GM12878 (cell line): ENCODE measurements around the gene TRUB2. TPM values are rescaled to one million over a fixed set of nuclear protein-coding genes. Genes with fewer than 3 reads are reported as not detected.

ENCODE experiments used
- BCLAF1 ChIP-seq: fragments of 450-650 bp; IDR thresholded peaks from 2 replicates; pipeline ENCODE4 v1.6.1; 2017; ENCODE audit warnings: antibody characterized with exemption, mild to moderate bottlenecking, moderate library complexity
- IKZF1 ChIP-seq: fragments of 450-650 bp; conservative IDR thresholded peaks from 2 replicates; pipeline ENCODE4 v1.6.1; 2017; ENCODE audit warnings: antibody characterized with exemption, mild to moderate bottlenecking
- MTA2 ChIP-seq: fragments of 450-650 bp; IDR thresholded peaks from 2 replicates; pipeline ENCODE4 v1.6.1; 2016; ENCODE audit warnings: low read depth, mild to moderate bottlenecking, moderate library complexity
- MXI1 ChIP-seq: fragments of 150-350 bp; IDR thresholded peaks from 2 replicates; pipeline ENCODE4 v1.6.1; 2011; ENCODE audit warnings: low read depth, mild to moderate bottlenecking, inconsistent platforms, low read length, improper control_type of control experiment
- NFXL1 ChIP-seq: fragments of 450-650 bp; IDR thresholded peaks from 2 replicates; pipeline ENCODE4 v1.6.1; 2017; ENCODE audit warnings: antibody characterized with exemption, mild to moderate bottlenecking, borderline replicate concordance
- NFYB ChIP-seq: IDR thresholded peaks from 2 replicates; pipeline ENCODE4 v1.6.1; 2011; ENCODE audit warnings: low read depth, mild to moderate bottlenecking, low read length, improper control_type of control experiment, moderate library complexity; ENCODE audit not compliant: insufficient read depth
- NKRF ChIP-seq: fragments of 450-650 bp; conservative IDR thresholded peaks from 2 replicates; pipeline ENCODE4 v1.6.1; 2017; ENCODE audit warnings: mild to moderate bottlenecking, moderate library complexity
- POLR2AphosphoS5 ChIP-seq: IDR thresholded peaks from 2 replicates; pipeline ENCODE4 v1.6.1; 2011; ENCODE audit warnings: mild to moderate bottlenecking, low read length, inconsistent platforms
- RB1 ChIP-seq: fragments of 450-650 bp; formaldehyde crosslinking; IDR thresholded peaks from 2 replicates; pipeline ENCODE4 v1.6.1; 2017; ENCODE audit warnings: mild to moderate bottlenecking, borderline replicate concordance
- SUZ12 ChIP-seq: fragments of 200-600 bp; sonication (generic); IDR thresholded peaks from one replicate; pipeline ENCODE4 v1.6.1; 2018; ENCODE audit warnings: antibody characterized with exemption, mild to moderate bottlenecking; ENCODE audit not compliant: unreplicated experiment
- WRNIP1 ChIP-seq: IDR thresholded peaks from 2 replicates; pipeline ENCODE4 v1.6.1; 2011; ENCODE audit warnings: low read depth, low read length, improper control_type of control experiment, borderline replicate concordance
- polyA plus RNA-seq, 11 experiments: library from polyadenylated mRNA; depleted of rRNA in 4 of 11; unstranded in 6 of 11; stranded (reverse) in 5 of 11; fragments of >200 nt; fragmentation: Nextera tagmentation in 4 of 11; fragmentation: Illumina TruSeq in 1 of 11; extraction: Ambion mirVana in 4 of 11; extraction: Trizol in 1 of 11; gene quantifications; 1 replicate in 1 of 11; 2 replicates in 10 of 11; pipeline versions ENCODE4 v1.2.1 to v1.2.3, GENCODE V29; 2011 to 2016; ENCODE audit warnings: inconsistent platforms in 2 of 11, missing spikeins in 2 of 11, low read depth in 1 of 11
- total RNA-seq, 4 experiments: library from RNA; depleted of rRNA in 3 of 4; stranded (reverse); fragments of >200 nt in 3 of 4; fragmentation: Illumina TruSeq in 1 of 4; extraction: Trizol in 1 of 4; gene quantifications; 2 replicates each; pipeline versions ENCODE4 v1.2.1 to v1.2.3, GENCODE V29; 2013 to 2021
- TF ChIP-seq, protein P1 (sequence below): fragments of 450-650 bp; IDR thresholded peaks from 2 replicates; pipeline ENCODE4 v1.6.1; 2017; ENCODE audit warnings: mild to moderate bottlenecking, low read depth, inconsistent platforms; ENCODE audit not compliant: poor library complexity, severe bottlenecking

Gene TRUB2
- total and polyA plus RNA-seq, 10 of the 15 experiments (the other 5 are each of a cell fraction or from before 2014, with no cell fraction given) = 2.8 to 70.5 (median 37.2) TPM

DNA sequence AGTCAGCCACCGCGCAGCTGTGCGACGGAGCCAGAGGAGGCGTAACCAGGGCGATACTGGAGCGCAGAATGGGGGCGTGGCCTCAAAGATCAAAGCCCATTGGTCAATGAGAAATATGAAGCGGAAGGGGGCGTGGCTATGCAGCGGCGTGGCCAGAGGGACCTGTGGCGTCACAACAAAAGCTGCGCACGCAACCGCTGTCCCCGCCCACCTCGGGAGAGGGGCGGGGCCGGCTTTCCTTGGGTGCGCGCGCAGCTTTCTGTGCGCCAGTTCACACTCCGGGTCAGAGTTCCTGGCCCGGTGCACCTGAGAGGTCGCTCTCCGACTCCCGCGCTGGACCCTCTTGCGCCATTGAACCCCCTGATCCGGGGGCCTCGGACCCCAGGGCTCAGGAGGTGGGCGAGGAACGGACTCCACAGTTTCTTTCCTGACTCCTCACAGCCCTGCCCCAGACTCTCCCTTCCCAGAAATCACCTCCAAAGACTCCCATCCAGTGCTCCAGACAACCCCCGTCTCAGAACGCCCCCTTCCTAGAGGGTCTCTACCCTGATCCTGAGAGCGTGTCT, 46.2 kb downstream of the TRUB2 start, which contains the start of gene SWI5 (continued):
- TF ChIP-seq, protein P1, sequence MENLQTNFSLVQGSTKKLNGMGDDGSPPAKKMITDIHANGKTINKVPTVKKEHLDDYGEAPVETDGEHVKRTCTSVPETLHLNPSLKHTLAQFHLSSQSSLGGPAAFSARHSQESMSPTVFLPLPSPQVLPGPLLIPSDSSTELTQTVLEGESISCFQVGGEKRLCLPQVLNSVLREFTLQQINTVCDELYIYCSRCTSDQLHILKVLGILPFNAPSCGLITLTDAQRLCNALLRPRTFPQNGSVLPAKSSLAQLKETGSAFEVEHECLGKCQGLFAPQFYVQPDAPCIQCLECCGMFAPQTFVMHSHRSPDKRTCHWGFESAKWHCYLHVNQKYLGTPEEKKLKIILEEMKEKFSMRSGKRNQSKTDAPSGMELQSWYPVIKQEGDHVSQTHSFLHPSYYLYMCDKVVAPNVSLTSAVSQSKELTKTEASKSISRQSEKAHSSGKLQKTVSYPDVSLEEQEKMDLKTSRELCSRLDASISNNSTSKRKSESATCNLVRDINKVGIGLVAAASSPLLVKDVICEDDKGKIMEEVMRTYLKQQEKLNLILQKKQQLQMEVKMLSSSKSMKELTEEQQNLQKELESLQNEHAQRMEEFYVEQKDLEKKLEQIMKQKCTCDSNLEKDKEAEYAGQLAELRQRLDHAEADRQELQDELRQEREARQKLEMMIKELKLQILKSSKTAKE = peak; percentile 15
- TF ChIP-seq NKRF (peak; percentile 59), NFYB (peak; percentile 70), RB1 (peak; percentile 69; the same call in 1 of the 2 replicates), NFXL1 (no peak), MTA2 (0 out of 2 replicates have a peak, but pooled peaks have one; percentile 44), SUZ12 (no peak), POLR2AphosphoS5 (peak; percentile 98), BCLAF1 (no peak), MXI1 (peak; percentile 90), WRNIP1 (0 out of 2 replicates have a peak, but pooled peaks have one; percentile 47), IKZF1 (peak; percentile 82)
